Measurements from ENCODE around the gene RABGAP1.

Gene RABGAP1

GRCh38 chr9:122986010-122986409, 45.2 kb downstream of the RABGAP1 start:
- ChIA-PET CTCF (no interaction called here), POLR2A (no interaction called here)
- no peak for TF ChIP-seq ARNT (IDR thresholded peaks at IDR 0.05)
- no peak for TF ChIP-seq SUZ12 (IDR thresholded peaks at IDR 0.05)
- no peak for TF ChIP-seq HDGF (IDR thresholded peaks at IDR 0.05; ENCODE audit: borderline replicate concordance)
- no peak for TF ChIP-seq TARDBP (IDR thresholded peaks at IDR 0.05)
- TF ChIP-seq, protein P1, sequence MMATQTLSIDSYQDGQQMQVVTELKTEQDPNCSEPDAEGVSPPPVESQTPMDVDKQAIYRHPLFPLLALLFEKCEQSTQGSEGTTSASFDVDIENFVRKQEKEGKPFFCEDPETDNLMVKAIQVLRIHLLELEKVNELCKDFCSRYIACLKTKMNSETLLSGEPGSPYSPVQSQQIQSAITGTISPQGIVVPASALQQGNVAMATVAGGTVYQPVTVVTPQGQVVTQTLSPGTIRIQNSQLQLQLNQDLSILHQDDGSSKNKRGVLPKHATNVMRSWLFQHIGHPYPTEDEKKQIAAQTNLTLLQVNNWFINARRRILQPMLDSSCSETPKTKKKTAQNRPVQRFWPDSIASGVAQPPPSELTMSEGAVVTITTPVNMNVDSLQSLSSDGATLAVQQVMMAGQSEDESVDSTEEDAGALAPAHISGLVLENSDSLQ (IDR thresholded peaks at IDR 0.05) = no peak
- TF ChIP-seq NFRKB (IDR thresholded peaks at IDR 0.05) = no peak
- no peak for TF ChIP-seq ZNF384 (IDR thresholded peaks at IDR 0.05)
- TF ChIP-seq FOXK2 (IDR thresholded peaks at IDR 0.05) = no peak
- TF ChIP-seq ELF4 (IDR thresholded peaks at IDR 0.05) = no peak
- TF ChIP-seq FOXA1 (IDR thresholded peaks at IDR 0.05) = no peak
- TF ChIP-seq LEF1 (IDR thresholded peaks at IDR 0.05; ENCODE audit: borderline replicate concordance) = no peak
- TF ChIP-seq BHLHE40 (IDR thresholded peaks at IDR 0.05; ENCODE audit: borderline replicate concordance) = no peak
- no peak for DNase-seq (ENCODE audit: extremely low spot score)

- DNase-seq (ENCODE audit: extremely low spot score) = no peak
- POLR2A ChIA-PET = no interaction called here
- TF ChIP-seq ARNT (IDR thresholded peaks at IDR 0.05) (no peak), CTBP1 (IDR thresholded peaks at IDR 0.05; ENCODE audit: borderline replicate concordance) (no peak), ZNF384 (IDR thresholded peaks at IDR 0.05) (no peak), TARDBP (IDR thresholded peaks at IDR 0.05) (no peak), ELF4 (IDR thresholded peaks at IDR 0.05) (no peak), NFRKB (IDR thresholded peaks at IDR 0.05) (no peak), BHLHE40 (IDR thresholded peaks at IDR 0.05; ENCODE audit: borderline replicate concordance) (no peak), HDGF (IDR thresholded peaks at IDR 0.05; ENCODE audit: borderline replicate concordance) (no peak), L3MBTL2 (conservative IDR thresholded peaks at IDR 0.05) (no peak), FOXK2 (IDR thresholded peaks at IDR 0.05) (no peak), SUZ12 (IDR thresholded peaks at IDR 0.05) (no peak)
- TF ChIP-seq, protein P1 (IDR thresholded peaks at IDR 0.05) = no peak
- CTCF ChIA-PET = no interaction called here
Observed at GRCh38 chr9:122988141-122988540, 47.3 kb downstream of the RABGAP1 start.

DNA sequence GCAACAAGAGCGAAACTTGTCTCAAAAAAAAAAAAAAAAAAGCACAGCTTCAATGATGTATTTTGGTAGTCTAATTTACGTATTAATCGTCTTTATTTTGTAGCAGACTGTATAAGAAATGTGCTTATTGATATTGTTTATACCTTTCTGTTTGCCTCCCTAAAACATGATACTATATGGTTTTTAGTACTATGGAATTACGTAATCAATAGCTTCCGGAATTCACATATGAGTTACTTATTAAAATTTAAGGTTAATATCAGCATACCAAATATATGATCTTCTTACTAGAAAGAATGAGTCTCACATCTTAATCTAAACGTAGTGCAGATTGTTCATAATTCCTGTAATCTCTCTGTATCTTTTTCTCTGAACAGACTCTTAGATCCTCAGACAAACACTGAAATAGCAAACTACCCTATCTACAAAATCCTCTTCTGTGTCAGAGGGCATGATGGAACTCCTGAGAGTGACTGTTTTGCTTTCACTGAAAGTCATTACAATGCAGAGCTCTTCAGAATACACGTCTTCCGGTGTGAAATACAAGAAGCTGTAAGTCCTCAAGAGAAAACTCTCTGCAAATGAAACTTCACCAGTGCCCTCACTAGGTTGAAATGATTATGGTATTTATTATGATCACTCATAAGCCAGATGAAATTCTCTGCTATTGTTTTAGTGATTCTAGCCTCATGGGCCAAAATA, 48.3 kb downstream of the RABGAP1 start:
- POLR2A ChIA-PET = interaction anchor here (0.9 kb wide), 1 partner anchor 58 kb away, joined by 4 read pairs; the partner anchor contains the start of gene ZBTB26
- no peak for DNase-seq (ENCODE audit: extremely low spot score)
- CTCF ChIA-PET = no interaction called here
- TF ChIP-seq, protein P1 (IDR thresholded peaks at IDR 0.05) = no peak
- TF ChIP-seq CTBP1 (IDR thresholded peaks at IDR 0.05; ENCODE audit: borderline replicate concordance) (no peak), BHLHE40 (IDR thresholded peaks at IDR 0.05; ENCODE audit: borderline replicate concordance) (no peak), ELF4 (IDR thresholded peaks at IDR 0.05) (no peak), FOXA1 (IDR thresholded peaks at IDR 0.05) (no peak), FOXM1 (IDR thresholded peaks at IDR 0.05; ENCODE audit: borderline replicate concordance) (no peak), HDGF (IDR thresholded peaks at IDR 0.05; ENCODE audit: borderline replicate concordance) (no peak)

DNA sequence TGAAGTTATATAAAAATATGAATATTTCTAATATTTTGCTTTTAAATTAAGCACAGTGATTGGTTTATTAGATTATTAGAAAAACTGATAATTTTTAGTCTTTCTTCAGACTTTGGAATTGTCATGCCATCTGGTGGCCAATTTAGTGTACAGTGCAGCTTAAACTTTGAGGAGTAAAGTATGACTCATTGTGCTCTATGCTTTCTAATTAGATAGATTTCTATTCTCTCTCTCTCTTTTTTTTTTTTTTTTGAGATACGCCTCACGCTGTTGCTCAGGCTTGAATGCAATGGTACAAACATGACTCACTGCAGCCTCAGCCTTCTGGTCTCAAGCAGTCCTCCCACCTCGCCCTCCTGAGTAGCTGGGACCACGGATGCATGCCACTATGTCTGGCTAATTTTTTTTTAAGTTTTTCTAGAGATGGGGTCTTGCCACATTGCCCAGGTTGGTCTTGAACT, 50.6 kb downstream of the RABGAP1 start:
- DNase-seq (ENCODE audit: extremely low spot score) = peak; percentile 29
- ChIA-PET CTCF (interaction anchor here (0.5 kb wide), 1 partner anchor 14 kb away, joined by 3 read pairs; no protein-coding TSS in a partner anchor), POLR2A (interaction anchor here (0.6 kb wide), 1 partner anchor 86 kb away, joined by 3 read pairs; the partner anchor contains the start of gene RC3H2)
- TF ChIP-seq LEF1 (IDR thresholded peaks at IDR 0.05; ENCODE audit: borderline replicate concordance) = no peak
- TF ChIP-seq ARNT (IDR thresholded peaks at IDR 0.05) = no peak
- no peak for TF ChIP-seq FOXA1 (IDR thresholded peaks at IDR 0.05)
- peak; percentile 73 for TF ChIP-seq ZNF384 (IDR thresholded peaks at IDR 0.05)

GRCh38 chr9:122996586-122996985, 55.8 kb downstream of the RABGAP1 start:
- POLR2A ChIA-PET = no interaction called here
- no peak for DNase-seq (ENCODE audit: extremely low spot score)
- CTCF ChIA-PET = interaction anchor here (0.5 kb wide), 1 partner anchor 414 kb away, joined by 4 read pairs; no protein-coding TSS in a partner anchor
- TF ChIP-seq ELF4 (IDR thresholded peaks at IDR 0.05) (no peak), CTBP1 (IDR thresholded peaks at IDR 0.05; ENCODE audit: borderline replicate concordance) (no peak), ARNT (IDR thresholded peaks at IDR 0.05) (no peak), SP1 (IDR thresholded peaks at IDR 0.05) (no peak), LEF1 (IDR thresholded peaks at IDR 0.05; ENCODE audit: borderline replicate concordance) (no peak), FOXA1 (IDR thresholded peaks at IDR 0.05) (no peak), FOXK2 (IDR thresholded peaks at IDR 0.05) (no peak), BHLHE40 (IDR thresholded peaks at IDR 0.05; ENCODE audit: borderline replicate concordance) (no peak), SUZ12 (IDR thresholded peaks at IDR 0.05) (no peak), FOXM1 (IDR thresholded peaks at IDR 0.05; ENCODE audit: borderline replicate concordance) (no peak)

DNA sequence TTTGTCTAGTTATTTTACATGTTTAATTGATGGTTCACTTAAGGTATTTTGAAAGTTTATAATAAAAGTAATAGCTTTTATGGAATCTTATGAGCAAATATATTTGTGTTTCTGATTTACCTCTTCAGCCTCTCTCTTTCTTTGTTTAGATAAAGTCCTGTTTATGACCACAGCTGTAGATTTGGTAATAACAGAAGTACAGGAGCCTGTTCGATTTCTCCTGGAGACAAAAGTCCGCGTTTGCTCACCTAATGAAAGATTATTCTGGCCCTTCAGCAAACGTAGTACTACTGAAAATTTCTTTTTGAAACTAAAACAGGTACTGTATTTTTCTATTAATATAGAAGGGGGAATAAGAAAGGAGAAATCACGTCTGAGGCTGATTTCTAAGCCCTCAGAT, 57.6 kb downstream of the RABGAP1 start:
- CTCF ChIA-PET = no interaction called here
- TF ChIP-seq, protein P1 (IDR thresholded peaks at IDR 0.05) = no peak
- no peak for TF ChIP-seq HDGF (IDR thresholded peaks at IDR 0.05; ENCODE audit: borderline replicate concordance)
- no peak for TF ChIP-seq FOXM1 (IDR thresholded peaks at IDR 0.05; ENCODE audit: borderline replicate concordance)
- TF ChIP-seq FOXA1 (IDR thresholded peaks at IDR 0.05) = no peak
- TF ChIP-seq SUZ12 (IDR thresholded peaks at IDR 0.05) = no peak
- TF ChIP-seq BHLHE40 (IDR thresholded peaks at IDR 0.05; ENCODE audit: borderline replicate concordance) = no peak
- TF ChIP-seq NFRKB (IDR thresholded peaks at IDR 0.05) = no peak
- TF ChIP-seq SP1 (IDR thresholded peaks at IDR 0.05) = no peak
- no peak for TF ChIP-seq TARDBP (IDR thresholded peaks at IDR 0.05)
- TF ChIP-seq LEF1 (IDR thresholded peaks at IDR 0.05; ENCODE audit: borderline replicate concordance) = no peak
- TF ChIP-seq ELF4 (IDR thresholded peaks at IDR 0.05) = no peak
- no peak for TF ChIP-seq L3MBTL2 (conservative IDR thresholded peaks at IDR 0.05)
- no peak for TF ChIP-seq ZNF384 (IDR thresholded peaks at IDR 0.05)
- TF ChIP-seq ARNT (IDR thresholded peaks at IDR 0.05) = no peak
- no peak for TF ChIP-seq FOXK2 (IDR thresholded peaks at IDR 0.05)
- no peak for TF ChIP-seq CTBP1 (IDR thresholded peaks at IDR 0.05; ENCODE audit: borderline replicate concordance)
- no peak for DNase-seq (ENCODE audit: extremely low spot score)
- POLR2A ChIA-PET = no interaction called here
